K562 (cell line): ENCODE data around the gene TMIGD1. TPM values are rescaled to one million over a fixed set of nuclear protein-coding genes. Genes with fewer than 3 reads are reported as not detected.

Experiments
- ATF1 ChIP-seq, 2 experiments: fragments of 450-650 bp in 1 of 2; IDR thresholded peaks; 2 replicates each; pipeline ENCODE4 v1.6.1; 2016; ENCODE audit warnings: missing compliant biosample characterization in 1 of 2, missing genetic modification characterization in 1 of 2
- ATF7 ChIP-seq: fragments of 450-650 bp; IDR thresholded peaks from 2 replicates; pipeline ENCODE4 v1.7.1; 2014; ENCODE audit warnings: mild to moderate bottlenecking, moderate library complexity
- BHLHE40 ChIP-seq: IDR thresholded peaks from 2 replicates; pipeline ENCODE4 v1.6.1; 2011; ENCODE audit warnings: low read length, improper control_type of control experiment
- DDX20 ChIP-seq: fragments of 450-650 bp; IDR thresholded peaks from 2 replicates; pipeline ENCODE4 v1.6.1; 2016; ENCODE audit warnings: missing genetic modification characterization, low read depth, mild to moderate bottlenecking, missing compliant biosample characterization, moderate library complexity
- DIDO1 ChIP-seq: fragments of 450-650 bp; IDR thresholded peaks from 2 replicates; pipeline ENCODE4 v1.6.1; 2016; ENCODE audit warnings: low read depth, missing biosample characterization, missing genetic modification characterization
- FOXM1 ChIP-seq, 2 experiments: fragments of 450-650 bp in 1 of 2; sonication (generic) in 1 of 2; formaldehyde crosslinking in 1 of 2; IDR thresholded peaks; 2 replicates each; pipeline versions ENCODE4 v1.6.1 to v1.9.0; 2017 to 2022; ENCODE audit warnings: low read depth in 2 of 2, mild to moderate bottlenecking in 2 of 2, missing genetic modification reagents in 1 of 2, moderate library complexity in 1 of 2
- MAFG ChIP-seq: fragments of 450-650 bp; conservative IDR thresholded peaks from 2 replicates; pipeline ENCODE4 v1.6.1; 2016; ENCODE audit warnings: missing genetic modification characterization, missing compliant biosample characterization
- NR2F6 ChIP-seq: fragments of 450-650 bp; formaldehyde crosslinking; IDR thresholded peaks from 2 replicates; pipeline ENCODE4 v1.4.0; 2020; ENCODE audit warnings: mild to moderate bottlenecking
- PURB ChIP-seq: sonication (generic); formaldehyde crosslinking; IDR thresholded peaks from 2 replicates; pipeline ENCODE4 v1.9.0; 2021; ENCODE audit warnings: low read depth, mild to moderate bottlenecking, missing genetic modification reagents
- TEAD4 ChIP-seq, 2 experiments: sonication (generic) in 1 of 2; formaldehyde crosslinking in 1 of 2; IDR thresholded peaks; 2 replicates each; pipeline versions ENCODE4 v1.6.1 to v1.8.0; 2012 to 2022; ENCODE audit warnings: borderline replicate concordance in 1 of 2, inconsistent platforms in 1 of 2, low read length in 1 of 2, mild to moderate bottlenecking in 1 of 2, missing genetic modification reagents in 1 of 2
- polyA plus RNA-seq, 8 experiments: library from polyadenylated mRNA; depleted of rRNA in 4 of 8; stranded (reverse) in 5 of 8; unstranded in 3 of 8; fragments of >200 nt; fragmentation: Nextera tagmentation in 2 of 8; fragmentation: Illumina TruSeq in 1 of 8; extraction: Ambion mirVana in 2 of 8; extraction: Trizol in 1 of 8; gene quantifications; 2 replicates each; pipeline versions ENCODE4 v1.2.1 to v1.2.3, GENCODE V29; 2011 to 2014; ENCODE audit warnings: inconsistent platforms in 1 of 8, missing spikeins in 1 of 8
- total RNA-seq, 7 experiments: library from RNA; depleted of rRNA in 6 of 7; stranded (reverse); fragments of >200 nt in 6 of 7; fragmentation: Illumina TruSeq in 2 of 7; extraction: Trizol in 2 of 7; gene quantifications; 2 replicates each; pipeline versions ENCODE4 v1.2.1 to v1.2.3, GENCODE V29; 2011 to 2021; ENCODE audit warnings: low replicate concordance in 1 of 7
- TF ChIP-seq, protein P1 (sequence below): fragments of 200-800 bp; sonication (Bioruptor generic); IDR thresholded peaks from 2 replicates; pipeline ENCODE4 v1.6.1; 2017; ENCODE audit warnings: missing genetic modification characterization, missing compliant biosample characterization
- TF ChIP-seq, protein P2 (sequence below), 3 experiments: IDR thresholded peaks in 2 of 3; conservative IDR thresholded peaks in 1 of 3; 2 replicates each; pipeline ENCODE4 v1.5.1; 2011 to 2012; ENCODE audit warnings: low read length in 3 of 3, mild to moderate bottlenecking in 3 of 3, control low read depth in 2 of 3, improper control_type of control experiment in 1 of 3, inconsistent platforms in 1 of 3, low read depth in 1 of 3, mixed read lengths in 1 of 3, moderate library complexity in 1 of 3; ENCODE audit not compliant: insufficient read depth in 2 of 3
- TF ChIP-seq, protein P3 (sequence below): IDR thresholded peaks from 2 replicates; pipeline ENCODE4 v1.6.1; 2011; ENCODE audit warnings: borderline replicate concordance, low read depth, mild to moderate bottlenecking, moderate library complexity, low read length; ENCODE audit not compliant: insufficient read depth, poor library complexity, severe bottlenecking
- TF ChIP-seq, protein P4 (sequence below): IDR thresholded peaks from 2 replicates; pipeline ENCODE4 v1.6.1; 2014; ENCODE audit warnings: antibody characterized with exemption
- TF ChIP-seq, protein P5 (sequence below): fragments of 250-450 bp; sonication (Bioruptor Pico); IDR thresholded peaks from 2 replicates; pipeline ENCODE4 v1.5.0; 2021; ENCODE audit warnings: mild to moderate bottlenecking, borderline replicate concordance

Gene TMIGD1
- total and polyA plus RNA-seq, 9 of the 15 experiments (the other 6 are each of a cell fraction or from before 2014, with no cell fraction given), result not detected

DNA sequence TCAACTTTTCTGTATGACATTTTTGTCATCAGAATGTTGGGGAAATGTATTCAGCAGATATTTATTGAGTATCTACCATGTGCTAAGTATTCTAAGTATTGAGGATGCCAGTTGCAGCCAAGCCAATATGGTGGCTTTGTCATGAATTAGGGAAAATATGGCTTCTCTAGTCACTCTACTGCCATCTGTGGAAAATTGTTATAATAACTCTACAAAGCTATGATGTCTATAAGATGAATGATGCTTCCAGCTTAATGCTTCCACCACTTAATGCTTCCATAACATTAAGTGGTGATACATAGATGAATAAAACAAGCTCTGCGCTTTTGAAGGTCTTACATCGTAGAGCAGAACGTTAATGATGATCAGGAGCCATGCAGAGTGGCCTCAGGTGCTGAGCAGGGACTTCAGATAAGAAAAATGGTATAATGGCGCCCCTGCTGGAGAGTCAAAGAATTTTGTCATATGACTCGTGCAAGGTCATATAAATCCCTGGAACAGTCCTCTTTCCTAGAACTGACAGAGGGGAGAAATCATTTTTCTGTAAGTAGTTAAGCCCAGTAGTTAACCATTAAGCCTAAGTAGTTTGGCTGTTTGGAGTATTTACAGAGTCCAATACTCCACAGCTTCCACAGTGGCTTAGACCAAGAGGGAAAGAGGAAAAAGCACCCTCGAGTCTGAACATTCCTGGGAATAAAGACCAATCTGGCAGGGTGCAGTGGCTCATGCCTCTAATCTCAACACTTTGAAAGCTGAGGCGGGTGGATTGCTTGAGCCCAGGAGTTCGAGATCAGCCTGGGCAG is 2.7 kb upstream of the TMIGD1 start (continued):
- TF ChIP-seq, protein P1, sequence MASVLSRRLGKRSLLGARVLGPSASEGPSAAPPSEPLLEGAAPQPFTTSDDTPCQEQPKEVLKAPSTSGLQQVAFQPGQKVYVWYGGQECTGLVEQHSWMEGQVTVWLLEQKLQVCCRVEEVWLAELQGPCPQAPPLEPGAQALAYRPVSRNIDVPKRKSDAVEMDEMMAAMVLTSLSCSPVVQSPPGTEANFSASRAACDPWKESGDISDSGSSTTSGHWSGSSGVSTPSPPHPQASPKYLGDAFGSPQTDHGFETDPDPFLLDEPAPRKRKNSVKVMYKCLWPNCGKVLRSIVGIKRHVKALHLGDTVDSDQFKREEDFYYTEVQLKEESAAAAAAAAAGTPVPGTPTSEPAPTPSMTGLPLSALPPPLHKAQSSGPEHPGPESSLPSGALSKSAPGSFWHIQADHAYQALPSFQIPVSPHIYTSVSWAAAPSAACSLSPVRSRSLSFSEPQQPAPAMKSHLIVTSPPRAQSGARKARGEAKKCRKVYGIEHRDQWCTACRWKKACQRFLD (CRISPR knock-in tag), result no peak
- TF ChIP-seq, protein P2, sequence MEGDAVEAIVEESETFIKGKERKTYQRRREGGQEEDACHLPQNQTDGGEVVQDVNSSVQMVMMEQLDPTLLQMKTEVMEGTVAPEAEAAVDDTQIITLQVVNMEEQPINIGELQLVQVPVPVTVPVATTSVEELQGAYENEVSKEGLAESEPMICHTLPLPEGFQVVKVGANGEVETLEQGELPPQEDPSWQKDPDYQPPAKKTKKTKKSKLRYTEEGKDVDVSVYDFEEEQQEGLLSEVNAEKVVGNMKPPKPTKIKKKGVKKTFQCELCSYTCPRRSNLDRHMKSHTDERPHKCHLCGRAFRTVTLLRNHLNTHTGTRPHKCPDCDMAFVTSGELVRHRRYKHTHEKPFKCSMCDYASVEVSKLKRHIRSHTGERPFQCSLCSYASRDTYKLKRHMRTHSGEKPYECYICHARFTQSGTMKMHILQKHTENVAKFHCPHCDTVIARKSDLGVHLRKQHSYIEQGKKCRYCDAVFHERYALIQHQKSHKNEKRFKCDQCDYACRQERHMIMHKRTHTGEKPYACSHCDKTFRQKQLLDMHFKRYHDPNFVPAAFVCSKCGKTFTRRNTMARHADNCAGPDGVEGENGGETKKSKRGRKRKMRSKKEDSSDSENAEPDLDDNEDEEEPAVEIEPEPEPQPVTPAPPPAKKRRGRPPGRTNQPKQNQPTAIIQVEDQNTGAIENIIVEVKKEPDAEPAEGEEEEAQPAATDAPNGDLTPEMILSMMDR (IDR thresholded peaks at IDR 0.05 in 2 of 3, conservative IDR thresholded peaks at IDR 0.05 in 1 of 3; ENCODE audit: insufficient read depth in 2 of 3, low read depth in 1 of 3, low read length in 3 of 3), result peak; percentile 80 to 90 (median 85)
- TF ChIP-seq PURB (no peak), MAFG (tag) (0 out of 2 replicates have a peak, but pooled peaks have one; percentile 25), FOXM1 (IDR thresholded peaks at IDR 0.05; ENCODE audit: low read depth) (peak; percentile 18; the same call in 1 of the 2 replicates), FOXM1 (CRISPR knock-in tag; IDR thresholded peaks at IDR 0.05; ENCODE audit: low read depth) (no peak), DIDO1 (tag) (no peak), NR2F6 (CRISPR knock-in tag) (no peak), BHLHE40 (0 out of 2 replicates have a peak, but pooled peaks have one; percentile 31), TEAD4 (IDR thresholded peaks at IDR 0.05; ENCODE audit: low read length) (0 out of 2 replicates have a peak, but pooled peaks have one; percentile 11), TEAD4 (CRISPR knock-in tag; IDR thresholded peaks at IDR 0.05; ENCODE audit: borderline replicate concordance) (no peak), DDX20 (no peak), ATF1 (CRISPR knock-in tag; IDR thresholded peaks at IDR 0.05) (no peak), ATF1 (tag; IDR thresholded peaks at IDR 0.05) (peak; percentile 60), ATF7 (peak; percentile 72)
- TF ChIP-seq, protein P3, sequence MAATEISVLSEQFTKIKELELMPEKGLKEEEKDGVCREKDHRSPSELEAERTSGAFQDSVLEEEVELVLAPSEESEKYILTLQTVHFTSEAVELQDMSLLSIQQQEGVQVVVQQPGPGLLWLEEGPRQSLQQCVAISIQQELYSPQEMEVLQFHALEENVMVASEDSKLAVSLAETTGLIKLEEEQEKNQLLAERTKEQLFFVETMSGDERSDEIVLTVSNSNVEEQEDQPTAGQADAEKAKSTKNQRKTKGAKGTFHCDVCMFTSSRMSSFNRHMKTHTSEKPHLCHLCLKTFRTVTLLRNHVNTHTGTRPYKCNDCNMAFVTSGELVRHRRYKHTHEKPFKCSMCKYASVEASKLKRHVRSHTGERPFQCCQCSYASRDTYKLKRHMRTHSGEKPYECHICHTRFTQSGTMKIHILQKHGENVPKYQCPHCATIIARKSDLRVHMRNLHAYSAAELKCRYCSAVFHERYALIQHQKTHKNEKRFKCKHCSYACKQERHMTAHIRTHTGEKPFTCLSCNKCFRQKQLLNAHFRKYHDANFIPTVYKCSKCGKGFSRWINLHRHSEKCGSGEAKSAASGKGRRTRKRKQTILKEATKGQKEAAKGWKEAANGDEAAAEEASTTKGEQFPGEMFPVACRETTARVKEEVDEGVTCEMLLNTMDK, result no peak
- TF ChIP-seq, protein P4, sequence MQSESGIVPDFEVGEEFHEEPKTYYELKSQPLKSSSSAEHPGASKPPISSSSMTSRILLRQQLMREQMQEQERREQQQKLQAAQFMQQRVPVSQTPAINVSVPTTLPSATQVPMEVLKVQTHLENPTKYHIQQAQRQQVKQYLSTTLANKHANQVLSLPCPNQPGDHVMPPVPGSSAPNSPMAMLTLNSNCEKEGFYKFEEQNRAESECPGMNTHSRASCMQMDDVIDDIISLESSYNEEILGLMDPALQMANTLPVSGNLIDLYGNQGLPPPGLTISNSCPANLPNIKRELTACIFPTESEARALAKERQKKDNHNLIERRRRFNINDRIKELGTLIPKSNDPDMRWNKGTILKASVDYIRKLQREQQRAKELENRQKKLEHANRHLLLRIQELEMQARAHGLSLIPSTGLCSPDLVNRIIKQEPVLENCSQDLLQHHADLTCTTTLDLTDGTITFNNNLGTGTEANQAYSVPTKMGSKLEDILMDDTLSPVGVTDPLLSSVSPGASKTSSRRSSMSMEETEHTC, result peak; percentile 89
- TF ChIP-seq, protein P5, sequence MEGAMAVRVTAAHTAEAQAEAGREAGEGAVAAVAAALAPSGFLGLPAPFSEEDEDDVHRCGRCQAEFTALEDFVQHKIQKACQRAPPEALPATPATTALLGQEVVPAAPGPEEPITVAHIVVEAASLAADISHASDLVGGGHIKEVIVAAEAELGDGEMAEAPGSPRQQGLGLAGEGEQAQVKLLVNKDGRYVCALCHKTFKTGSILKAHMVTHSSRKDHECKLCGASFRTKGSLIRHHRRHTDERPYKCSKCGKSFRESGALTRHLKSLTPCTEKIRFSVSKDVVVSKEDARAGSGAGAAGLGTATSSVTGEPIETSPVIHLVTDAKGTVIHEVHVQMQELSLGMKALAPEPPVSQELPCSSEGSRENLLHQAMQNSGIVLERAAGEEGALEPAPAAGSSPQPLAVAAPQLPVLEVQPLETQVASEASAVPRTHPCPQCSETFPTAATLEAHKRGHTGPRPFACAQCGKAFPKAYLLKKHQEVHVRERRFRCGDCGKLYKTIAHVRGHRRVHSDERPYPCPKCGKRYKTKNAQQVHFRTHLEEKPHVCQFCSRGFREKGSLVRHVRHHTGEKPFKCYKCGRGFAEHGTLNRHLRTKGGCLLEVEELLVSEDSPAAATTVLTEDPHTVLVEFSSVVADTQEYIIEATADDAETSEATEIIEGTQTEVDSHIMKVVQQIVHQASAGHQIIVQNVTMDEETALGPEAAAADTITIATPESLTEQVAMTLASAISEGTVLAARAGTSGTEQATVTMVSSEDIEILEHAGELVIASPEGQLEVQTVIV (CRISPR knock-in tag), result no peak
